HG02610 (cell line): Measurements from ENCODE around the gene NMT2.

Experiments used
- ATAC-seq: cut with Tn5 transposase; IDR thresholded peaks from one replicate; pipeline ENCODE4 v1.9.1; 2021; ENCODE audit warnings: mild to moderate bottlenecking, moderate library complexity; ENCODE audit not compliant: unreplicated experiment

Gene NMT2

DNA sequence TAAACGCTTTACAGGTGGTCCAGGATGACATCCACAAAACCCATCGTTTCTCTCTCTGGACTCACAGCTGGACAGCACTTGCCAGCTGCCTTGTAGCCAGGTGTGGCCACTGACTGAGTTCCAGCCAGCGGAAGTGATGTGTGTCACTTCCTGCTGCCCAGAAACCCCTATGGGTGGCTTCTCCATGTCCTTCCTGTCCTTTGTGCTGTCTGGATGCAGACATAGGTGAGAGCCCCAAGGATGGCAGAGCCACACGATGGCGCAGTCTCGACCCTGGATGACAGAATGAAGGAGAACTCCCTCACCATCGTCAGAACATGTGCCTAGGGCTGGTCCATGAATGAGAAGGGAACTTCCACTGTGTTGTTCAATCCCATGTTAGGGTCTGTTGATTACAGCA lies 22.1 kb downstream of the NMT2 start:
- ATAC-seq, result no peak

DNA sequence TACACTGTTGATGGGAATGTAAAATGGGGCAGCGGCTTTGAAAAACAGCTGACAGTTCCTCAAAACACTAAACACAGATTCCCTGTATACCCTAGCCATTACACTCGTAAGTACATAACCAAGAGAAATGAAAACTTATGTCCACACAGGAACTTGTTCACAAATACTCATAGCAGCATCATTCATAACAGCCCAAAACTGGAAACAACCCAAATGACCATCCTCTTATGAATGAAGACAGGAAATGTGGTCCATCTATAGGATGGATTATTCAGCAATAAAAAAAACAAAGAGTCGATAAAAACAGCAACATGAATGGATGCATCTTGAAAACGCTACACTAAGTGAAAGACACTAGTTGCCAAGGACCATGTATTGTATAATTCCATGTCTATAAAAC lies 23.7 kb downstream of the NMT2 start:
- ATAC-seq, result no peak

DNA sequence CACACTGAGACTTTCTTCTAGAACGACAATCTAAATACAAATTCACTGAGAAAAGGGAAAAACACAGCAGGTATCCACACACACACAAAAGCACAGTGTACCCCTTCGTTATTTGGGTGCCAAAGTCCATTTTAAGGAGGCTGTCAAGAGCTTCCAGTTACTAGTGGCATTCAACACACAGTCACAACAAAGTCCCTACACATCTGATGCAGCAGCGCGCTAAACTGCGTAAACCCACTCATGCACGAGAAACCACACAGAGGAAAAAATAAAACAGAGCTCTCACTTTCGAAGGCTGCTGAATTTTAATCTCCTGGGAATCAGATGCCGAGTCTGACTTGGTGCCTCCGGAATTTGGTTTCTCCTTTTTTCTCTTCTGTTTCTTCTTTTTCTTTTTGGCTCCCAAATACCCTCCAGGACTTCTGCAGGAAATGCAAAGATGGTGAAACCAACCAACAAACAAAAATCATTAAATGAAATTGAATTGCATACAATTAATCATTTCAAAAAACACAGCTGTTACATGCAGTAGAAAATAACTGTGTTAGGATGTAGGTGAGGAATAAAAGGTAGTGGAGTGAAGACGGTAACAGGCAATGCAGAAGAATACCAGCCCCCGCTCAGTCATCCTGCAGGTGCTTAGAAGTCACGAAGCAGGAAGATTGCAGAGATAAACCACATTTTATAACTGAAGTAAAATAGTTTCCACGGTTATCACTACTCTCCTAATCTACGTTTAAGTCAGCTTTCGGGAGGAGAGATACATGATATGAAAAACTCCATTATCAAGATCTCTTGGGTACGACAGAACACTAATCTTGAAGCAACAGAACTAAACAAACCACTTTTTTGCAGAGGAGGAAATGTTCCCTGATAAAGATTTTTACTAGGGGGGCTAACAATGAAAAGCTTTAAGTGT lies 27.1 kb downstream of the NMT2 start:
- peak; percentile 91 for ATAC-seq

DNA sequence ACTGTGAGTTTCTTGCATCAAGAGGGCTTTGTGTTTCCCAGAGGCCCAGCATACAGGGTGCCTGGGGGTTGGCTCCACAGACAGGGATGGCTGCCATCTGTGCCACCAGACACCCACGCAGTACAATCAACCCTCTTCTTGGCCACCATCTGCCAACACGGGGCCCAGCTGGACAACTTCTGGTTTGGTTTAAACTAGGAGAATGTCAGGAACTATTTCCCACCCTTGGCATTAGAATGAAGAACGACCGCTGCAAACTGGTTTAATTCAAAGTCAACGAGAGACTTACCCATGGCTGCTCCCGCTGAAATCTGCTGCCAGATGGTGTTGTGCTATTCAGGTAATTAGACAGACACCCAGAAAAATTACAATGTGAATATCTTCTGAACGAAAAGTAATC lies 27.8 kb downstream of the NMT2 start:
- ATAC-seq, result no peak

DNA sequence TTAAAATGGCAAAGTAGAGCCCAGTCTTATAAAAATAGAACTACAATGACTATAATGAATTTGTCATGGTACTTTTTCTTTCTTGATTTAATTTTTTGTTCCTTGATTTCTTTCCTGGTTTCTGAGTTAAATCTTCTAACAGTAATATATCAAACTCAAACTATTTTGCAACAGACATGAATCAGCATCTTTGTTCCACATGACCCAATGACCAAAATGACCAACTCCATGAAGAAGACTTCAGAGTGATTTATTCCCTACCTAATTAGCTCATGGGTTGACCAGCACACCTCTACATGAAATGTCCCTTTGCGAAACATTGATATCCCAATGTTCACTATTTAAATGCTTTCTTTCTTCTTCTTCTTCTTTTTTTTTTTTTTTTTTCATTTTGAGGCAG lies 30.9 kb downstream of the NMT2 start:
- ATAC-seq, result no peak

DNA sequence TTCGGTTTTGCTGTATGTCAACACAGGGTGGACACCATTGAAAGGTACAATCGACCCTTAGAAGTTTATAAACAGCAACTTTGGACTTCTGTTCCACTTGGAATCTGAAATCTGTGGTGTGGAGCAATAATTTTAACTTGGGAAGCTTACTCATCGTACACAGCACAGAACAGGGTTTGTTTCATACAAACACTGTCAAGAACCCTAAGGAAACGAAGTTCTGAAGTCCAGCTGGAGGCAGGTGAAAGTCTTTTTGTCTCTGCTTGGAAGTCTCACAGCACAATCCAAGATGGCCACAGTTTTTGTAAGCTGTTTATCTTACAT lies 31.5 kb downstream of the NMT2 start:
- ATAC-seq, result no peak

DNA sequence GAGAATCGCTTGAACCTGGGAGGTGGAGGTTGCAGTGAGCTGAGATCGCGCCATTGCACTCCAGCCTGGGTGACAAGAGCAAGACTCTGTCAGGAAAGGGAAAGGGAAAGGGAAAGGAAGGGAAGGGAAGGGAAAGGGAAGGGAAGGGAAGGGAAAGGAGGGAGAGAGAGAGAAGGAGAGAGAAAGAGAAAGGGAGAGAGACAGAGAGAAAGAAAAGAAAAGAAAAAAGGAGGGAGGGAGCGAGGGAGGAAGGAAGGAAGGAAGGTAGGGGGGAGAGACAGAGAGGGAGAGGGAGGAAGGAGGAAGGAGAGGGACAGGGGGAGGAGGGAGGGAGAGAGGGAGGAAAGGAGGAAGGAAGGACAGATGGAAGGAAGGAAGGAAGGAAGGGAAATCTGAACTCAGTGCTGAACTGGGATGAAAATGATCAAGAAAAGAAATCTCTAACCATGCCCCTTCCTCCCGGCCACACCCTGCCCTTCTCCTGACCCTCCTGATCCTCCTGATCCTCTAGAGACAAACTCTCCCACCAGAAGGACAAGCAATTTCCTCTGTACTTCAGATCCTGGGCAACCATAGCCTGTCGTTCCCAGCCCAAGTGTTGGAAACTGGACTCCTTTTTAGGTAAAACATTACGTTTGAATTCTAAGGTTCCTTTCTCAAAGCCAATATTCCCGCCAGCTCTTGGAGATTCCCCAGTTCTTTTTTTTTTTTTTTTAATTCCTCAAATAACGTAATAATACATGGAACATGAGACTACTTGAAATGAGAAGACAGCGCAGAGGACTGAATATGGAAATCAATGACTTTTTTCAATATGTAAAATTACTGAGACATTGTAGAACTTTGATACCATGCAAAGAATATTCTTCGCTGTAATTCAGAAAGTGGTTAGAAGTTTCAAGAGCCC lies 32.1 kb downstream of the NMT2 start:
- ATAC-seq, result no peak

DNA sequence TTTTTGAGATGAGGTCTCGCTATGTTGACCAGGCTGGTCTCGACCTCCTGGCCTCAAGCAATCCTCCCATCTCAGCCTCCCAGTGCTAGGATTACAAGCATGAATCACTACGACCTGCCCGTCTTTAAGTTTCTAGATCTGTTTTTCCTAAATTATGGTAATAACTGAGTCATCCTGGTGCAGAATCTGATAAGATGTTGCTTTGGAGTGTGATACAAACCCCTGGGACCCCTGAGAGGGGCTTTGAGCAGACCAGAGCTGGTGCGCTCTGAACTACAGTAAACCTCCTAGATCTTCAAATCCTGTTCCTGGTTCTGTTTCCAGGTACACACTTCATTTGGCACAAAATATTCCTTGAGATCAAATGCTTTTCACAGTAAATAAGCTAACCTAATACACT lies 37.2 kb downstream of the NMT2 start:
- no peak for ATAC-seq

DNA sequence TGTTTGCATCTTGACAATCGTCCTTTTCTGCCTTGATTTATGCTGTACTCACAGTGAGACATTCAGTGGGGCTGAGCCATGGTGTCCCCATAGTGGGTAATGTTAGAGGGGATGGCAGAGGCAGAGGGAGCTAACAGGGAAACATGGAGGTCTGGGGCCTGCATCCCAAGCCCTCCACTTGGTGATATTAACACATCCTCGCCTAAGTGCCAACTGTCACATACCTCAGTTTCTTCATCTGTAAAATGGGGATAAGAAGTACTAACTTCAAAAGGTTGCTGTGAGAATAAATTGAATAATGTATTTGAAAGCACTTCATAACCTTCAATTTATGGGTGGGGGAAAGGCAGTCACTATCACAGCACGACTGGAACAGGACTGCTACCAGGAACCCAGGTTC lies 43.6 kb downstream of the NMT2 start:
- ATAC-seq, result no peak

DNA sequence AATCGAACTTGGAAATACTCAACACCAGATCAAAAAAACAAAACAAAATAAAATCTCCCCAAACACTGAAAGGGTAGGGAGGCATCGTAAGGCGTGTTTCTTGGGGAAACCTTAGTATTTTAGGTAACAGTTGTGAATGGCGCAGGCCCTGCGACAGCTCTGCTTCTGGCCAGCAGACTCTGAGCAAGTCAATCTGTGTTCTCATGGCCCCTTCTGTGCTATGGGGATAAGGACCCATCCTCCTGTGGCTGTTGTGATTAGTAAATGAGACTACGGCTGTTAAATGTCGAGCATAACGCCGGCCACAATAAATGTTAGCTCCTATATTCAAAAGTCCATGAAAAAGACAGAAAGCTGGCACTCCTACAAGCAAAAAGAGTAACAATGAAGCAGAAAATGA lies 44.3 kb downstream of the NMT2 start:
- no peak for ATAC-seq

DNA sequence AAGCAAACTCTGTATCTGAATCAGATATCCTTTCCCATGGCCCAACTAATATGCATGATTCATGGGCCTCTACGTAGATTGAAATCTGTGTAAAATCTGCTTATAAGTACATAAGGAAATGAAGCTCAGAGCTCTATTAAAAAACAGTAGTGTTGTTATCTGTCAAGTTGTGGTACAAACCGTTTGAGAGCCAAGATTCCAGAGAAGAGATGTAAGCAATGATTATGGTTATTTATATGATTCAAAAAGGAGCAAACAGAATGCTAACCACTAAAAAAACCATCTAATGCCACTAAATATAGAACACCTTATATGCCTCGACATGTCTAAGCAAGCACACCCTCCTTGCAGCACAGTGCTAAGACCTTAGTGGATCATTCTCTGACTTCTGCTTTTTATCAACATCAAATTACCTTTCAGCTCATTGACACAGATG lies 44.7 kb downstream of the NMT2 start:
- ATAC-seq, result peak; percentile 44

DNA sequence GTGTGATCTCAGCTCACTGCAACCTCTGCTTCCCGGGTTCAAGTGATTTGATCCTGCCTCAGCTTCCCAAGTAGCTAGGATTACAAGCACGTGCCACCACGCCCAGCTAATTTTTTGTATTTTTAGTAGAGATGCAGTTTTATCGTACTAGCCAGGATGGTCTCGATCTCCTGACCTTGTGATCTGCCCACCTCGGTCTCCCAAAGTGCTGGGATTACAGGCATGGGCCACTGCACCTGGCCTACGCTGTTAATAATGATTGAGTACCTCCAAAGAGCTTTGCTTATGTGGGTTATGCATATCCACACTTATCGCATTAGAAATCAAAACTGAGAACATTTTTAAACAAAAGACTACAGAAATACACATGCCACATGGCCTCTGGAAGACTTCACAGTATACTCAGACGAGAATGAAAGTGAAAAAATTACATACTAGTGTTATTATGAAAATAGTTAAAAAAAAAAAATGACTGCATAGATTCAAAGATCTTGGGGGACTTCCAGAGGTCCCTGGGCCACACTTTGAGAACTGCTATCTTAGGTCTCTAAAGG lies 45.9 kb downstream of the NMT2 start:
- peak; percentile 82 for ATAC-seq

DNA sequence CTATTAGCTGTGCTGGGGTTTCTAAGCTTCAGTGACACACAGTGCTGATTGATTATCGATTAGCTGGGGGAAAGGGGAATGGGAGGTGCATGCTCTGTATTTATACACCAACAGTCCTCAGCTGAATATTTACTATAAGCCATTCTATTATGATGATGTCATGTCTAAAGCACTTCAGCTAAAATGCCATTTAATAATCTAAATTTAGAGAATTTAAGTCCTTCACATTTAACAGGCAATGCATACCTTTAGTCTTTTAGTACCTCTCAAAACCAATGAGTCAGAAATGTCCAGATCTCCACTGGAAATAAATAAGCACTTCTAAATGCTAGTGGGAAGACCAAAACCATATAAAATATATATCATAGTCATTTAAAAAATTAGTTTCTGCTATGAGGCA lies 46.8 kb downstream of the NMT2 start:
- ATAC-seq, result no peak

DNA sequence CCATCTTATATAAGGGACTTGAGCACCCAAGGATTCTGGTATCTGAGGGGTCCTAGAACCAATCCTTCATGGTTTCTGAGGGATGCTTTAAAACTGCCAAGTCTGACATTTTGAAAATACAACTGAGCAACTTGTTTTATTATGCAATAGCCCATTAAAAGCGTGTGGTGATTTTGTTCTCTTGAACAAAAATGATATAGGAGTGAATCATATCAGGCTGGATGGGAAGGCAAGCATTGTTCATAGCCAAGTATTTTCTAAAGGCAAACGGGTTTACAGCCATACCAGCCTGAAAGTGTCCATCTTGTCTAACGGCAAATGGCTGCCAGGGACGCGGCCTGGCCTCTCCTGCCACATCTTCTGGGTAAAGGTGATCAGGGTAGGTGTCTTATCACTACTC lies 48.0 kb downstream of the NMT2 start:
- ATAC-seq, result no peak

DNA sequence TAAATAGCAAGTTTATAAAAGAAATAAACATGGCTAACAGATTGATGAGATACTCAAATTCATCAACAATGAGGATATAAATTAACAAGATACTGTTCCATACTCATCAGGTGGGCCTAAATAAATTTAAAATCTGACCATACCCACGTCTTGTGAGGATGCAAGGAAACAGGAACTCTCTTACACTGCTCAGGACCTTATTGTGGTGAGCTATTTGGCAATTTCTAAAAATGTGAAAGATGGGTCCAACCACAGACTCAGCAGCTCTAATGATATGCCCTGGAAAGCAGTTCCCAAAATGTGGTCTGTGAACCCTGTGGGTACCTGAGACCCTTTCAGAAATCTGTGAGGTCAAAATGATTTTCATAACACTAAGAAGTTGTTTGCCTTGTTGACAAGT lies 49.9 kb downstream of the NMT2 start:
- no peak for ATAC-seq

DNA sequence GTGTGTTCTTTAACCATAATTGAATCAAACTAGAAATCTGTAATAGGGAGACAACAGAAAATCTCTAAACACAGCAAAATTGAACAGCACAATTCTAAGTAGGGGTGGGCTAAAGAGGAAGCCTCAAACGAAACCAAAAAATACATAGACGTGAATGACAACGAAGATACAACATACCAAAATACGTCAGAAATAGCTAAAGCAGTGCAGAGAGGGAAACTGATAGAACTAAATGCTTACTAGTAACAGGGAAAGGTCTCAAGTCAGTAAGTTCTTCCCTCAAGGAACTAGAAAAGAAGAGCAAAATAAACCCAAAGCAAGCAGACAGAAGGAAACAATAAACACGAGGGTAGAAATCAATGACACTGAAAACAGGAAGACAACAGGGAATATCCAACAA lies 52.3 kb downstream of the NMT2 start:
- no peak for ATAC-seq

DNA sequence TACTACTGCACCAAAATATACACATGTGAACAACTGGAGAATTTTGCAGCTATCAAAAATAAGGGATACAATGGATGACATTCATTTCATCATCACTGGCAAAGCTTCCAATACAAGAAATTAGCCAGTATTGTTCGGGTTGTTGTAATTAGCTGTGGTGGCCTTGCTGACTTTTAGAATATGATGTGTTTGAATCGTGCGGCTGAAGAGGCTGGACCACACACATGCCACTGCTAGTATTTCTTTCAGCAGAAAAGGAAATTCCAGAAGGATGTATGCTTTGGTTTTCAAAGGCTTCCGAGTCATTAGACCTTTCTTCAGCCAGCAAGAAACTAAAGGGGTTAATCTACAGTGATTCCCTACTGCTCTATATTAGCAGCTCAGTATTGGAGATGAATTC lies 54.7 kb downstream of the NMT2 start:
- no peak for ATAC-seq

DNA sequence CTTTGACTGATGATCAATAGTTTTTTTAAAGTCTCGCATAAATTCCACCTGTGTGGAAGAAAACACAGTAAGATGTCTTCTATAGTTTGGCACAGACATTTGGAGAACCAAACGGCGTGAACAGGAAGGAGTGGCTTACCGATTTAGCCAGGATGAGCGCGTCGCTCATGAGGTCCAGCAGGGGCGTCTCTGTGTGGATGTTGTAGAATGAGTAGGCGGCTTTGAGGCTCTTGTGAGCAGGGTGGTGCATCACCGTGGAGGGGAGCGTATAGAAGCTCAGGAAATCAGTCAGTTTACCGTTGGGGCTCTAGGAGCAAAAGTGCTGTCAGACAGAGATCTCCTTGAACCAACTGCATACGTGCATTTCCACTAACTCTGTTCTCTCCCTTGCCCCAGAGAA lies 55.8 kb downstream of the NMT2 start:
- no peak for ATAC-seq

DNA sequence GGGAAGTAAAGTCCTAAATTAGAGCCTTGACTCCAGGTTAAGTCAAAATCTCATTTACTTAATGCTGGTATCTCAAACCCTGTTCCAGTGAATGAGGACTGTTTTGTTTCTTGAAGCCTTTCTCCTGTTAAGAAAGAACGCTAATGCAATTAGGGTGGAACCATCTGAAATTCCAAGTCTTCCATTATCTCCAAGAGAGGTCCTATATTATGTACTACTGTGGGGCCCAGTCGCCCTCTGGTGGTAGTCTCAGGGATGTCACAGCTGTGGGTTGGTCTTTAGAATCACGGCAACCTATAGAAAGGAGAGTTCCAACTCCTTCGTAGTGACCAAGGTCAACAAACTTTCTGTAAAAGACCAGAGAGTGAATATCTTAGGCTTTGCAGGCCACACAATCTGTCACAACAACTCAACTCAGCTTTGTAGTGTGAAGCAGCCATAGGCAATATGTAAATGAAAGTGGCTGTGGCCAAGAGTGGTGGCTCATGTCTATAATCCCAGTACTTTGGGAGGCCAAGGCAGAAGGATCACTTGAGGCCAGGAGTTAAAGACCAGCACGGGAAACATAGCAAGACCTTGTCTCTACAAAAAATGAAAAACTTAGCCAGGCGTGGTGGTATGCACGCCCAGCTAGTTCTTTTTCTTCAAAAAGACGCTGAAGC lies 62.0 kb downstream of the NMT2 start:
- peak; percentile 84 for ATAC-seq

DNA sequence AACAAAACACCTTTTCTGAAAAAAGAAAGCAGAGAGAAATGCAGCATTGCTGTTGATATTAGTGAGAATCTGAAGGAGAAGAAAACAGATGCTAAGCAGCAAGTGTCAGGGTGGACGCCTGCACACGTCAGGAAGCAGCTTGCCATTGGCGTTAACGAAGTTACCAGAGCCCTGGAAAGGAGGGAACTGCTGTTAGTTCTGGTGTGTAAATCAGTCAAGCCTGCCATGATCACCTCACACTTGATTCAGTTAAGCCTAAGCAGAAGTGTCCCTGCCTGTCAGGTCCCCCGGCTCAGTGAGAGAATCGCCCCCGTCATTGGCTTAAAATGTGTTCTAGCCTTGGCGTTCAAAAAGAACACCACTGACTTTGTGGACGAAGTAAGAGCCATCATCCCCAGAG lies 65.0 kb downstream of the NMT2 start:
- no peak for ATAC-seq

DNA sequence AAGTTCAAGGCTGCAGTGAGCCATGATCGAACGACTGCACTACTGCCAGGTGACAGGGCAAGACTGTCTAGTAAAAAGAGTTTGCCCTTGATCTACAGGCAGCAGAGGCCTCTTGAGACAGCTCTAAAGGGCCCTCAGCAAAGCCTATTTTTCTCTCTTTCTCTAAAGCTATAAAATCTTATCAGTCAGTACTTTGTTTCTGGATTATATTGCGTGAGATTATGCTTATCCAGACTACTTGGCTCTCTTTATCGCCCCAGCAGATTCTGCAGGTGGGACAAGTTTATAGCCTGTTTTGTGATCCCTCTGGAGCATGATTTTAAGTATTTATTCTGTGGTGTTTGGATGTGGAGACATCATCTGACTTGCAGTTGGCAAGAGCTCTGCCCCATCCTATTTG lies 68.6 kb downstream of the NMT2 start:
- no peak for ATAC-seq
